Astrocyte of the spinal cord (primary cell): ENCODE results near the gene ROPN1L.

Source experiments
- DNase-seq: peaks from one replicate; pipeline ENCODE4 v3.0.0; 2011; ENCODE audit warnings: low read depth, low spot score
- H3K4me3 ChIP-seq: 2 replicates; pipeline ENCODE4 v1.5.1; 2011; ENCODE audit warnings: low read depth, mild to moderate bottlenecking, low read length, moderate library complexity
- CTCF ChIP-seq: IDR thresholded peaks from 2 replicates; pipeline ENCODE4 v1.5.1; 2012; ENCODE audit warnings: low read depth, mild to moderate bottlenecking, low read length, inconsistent platforms
- in situ Hi-C: cut with HindIII; loops from 2 replicates; pipeline ENCODE4 v1.10.0; 2017; ENCODE audit warnings: low sequenced_read_pairs

ROPN1L gene

DNA sequence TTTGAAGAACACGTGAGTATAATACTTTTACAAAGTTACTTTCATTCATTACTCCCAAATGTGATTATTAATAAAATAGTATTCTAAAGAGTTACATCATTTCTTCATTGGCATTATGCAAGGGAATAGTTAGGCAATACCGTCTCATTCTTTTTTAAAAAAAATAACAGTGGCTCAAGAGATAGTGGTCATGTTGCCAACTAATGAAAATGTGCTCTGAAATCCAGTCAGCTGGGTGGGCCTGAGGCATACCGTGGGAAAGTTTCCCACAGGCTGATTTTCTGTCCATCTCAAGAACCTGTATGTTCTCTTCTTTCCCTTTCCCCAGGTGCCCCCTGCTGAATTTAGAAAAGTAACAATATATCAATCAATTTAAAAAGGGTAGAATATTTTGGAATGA is 40.8 kb upstream of the ROPN1L start:
- no peak for DNase-seq
- in situ Hi-C loops = no loop called here
- TF ChIP-seq CTCF = no peak
- no peak overlapping the region for H3K4me3 ChIP-seq

DNA sequence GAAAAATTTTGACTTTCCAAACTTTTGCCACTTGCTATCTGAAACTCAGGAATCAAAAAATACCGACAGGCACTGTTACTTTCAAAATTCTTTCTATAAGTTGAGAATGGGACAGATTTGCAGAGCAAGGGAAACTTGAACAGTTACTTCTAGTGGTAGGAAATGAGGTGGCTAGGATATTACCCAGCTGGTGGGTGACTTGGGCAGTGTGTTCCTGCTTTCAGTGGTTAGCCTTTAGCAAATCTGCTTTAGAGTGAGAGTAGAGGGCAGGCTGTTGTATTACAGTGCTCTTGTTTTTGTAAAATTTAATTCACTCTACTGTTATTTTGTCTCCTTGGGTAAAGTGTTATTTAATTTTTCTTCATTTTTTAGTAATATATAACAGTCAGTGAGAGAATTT is 40.2 kb upstream of the ROPN1L start:
- in situ Hi-C loops = no loop called here
- no peak for TF ChIP-seq CTCF
- no peak overlapping the region for H3K4me3 ChIP-seq
- no peak for DNase-seq

- DNase-seq = no peak
- no peak overlapping the region for H3K4me3 ChIP-seq
- TF ChIP-seq CTCF = no peak
- in situ Hi-C loops = no loop called here
These were observed 37.9 kb upstream of the ROPN1L start for GRCh38 chr5:10403829-10404228.

DNA sequence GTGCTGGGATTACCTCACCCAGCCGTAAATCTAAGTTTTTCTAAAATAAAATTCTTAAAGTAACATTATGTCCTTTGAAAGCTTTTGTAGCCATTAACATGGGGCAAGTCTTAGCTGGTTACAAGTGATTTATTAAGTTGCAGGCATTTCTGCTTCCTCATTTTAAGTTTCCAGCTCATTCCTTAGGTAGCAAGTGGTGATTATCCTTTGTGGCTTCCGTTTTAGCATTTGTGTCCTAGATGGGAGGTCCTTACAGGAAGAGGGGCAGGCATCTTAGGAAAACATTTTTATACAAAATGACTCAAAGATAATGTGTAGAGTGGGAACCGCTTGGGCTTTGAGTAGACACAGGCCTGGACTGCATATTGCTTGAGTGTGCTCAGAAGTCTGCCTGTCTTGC is 35.0 kb upstream of the ROPN1L start:
- in situ Hi-C loops = no loop called here
- no peak for TF ChIP-seq CTCF
- H3K4me3 ChIP-seq = no peak overlapping the region
- DNase-seq = no peak

- in situ Hi-C loops = no loop called here
- no peak for DNase-seq
- no peak overlapping the region for H3K4me3 ChIP-seq
- TF ChIP-seq CTCF = no peak
These were observed 32.2 kb upstream of the ROPN1L start for GRCh38 chr5:10409504-10409903.

DNA sequence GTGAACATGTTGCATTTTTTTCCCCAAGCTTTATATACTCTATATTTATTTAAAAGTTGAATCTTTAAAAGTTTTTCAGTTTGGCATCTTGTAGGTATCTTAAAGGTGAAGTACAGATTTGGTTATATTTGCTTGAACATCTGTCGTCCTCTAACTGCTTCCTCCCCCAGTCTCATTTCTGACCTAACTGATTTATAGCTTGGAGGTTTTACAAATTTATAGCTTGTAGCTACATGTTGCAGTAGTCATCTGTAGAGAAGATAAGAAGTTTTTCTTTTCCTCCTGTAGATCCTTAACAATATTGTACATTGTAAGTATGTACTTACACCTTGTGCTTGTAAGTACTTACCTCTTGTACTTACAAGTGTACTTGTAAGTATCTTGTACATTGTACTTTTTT is 31.0 kb upstream of the ROPN1L start:
- no peak for DNase-seq
- TF ChIP-seq CTCF = no peak
- H3K4me3 ChIP-seq = no peak overlapping the region
- in situ Hi-C loops = no loop called here

- H3K4me3 ChIP-seq = no peak overlapping the region
- in situ Hi-C loops = no loop called here
- DNase-seq = no peak
- no peak for TF ChIP-seq CTCF
These were observed 30.3 kb upstream of the ROPN1L start for GRCh38 chr5:10411336-10411735.
